SHP77 (cell line): ENCODE data around the gene C1orf21.

Experiments
- DNase-seq, 2 experiments: peaks; one replicate each; lab custom pipeline; 2025; lab: John Stamatoyannopoulos, UW

Gene C1orf21

DNA sequence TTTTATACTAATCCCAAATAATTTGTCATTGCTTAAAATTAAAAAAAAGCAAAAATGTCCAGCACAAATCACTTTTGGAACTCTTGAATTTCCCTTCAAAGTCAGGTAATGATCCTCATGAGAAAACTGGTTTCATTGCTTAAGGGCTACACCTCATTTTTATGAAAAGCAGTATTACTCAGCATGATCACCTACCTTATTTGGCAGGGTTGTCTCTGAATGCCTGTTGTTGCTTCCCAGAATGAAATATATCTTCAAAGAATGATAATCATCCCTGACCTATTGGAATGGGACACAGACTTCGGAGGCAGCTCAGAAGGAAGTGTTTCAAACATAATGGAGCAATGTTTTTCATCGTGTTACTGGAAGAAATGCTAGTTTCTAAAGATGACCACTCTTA lies 29.7 kb downstream of the C1orf21 start:
- no peak for DNase-seq

DNA sequence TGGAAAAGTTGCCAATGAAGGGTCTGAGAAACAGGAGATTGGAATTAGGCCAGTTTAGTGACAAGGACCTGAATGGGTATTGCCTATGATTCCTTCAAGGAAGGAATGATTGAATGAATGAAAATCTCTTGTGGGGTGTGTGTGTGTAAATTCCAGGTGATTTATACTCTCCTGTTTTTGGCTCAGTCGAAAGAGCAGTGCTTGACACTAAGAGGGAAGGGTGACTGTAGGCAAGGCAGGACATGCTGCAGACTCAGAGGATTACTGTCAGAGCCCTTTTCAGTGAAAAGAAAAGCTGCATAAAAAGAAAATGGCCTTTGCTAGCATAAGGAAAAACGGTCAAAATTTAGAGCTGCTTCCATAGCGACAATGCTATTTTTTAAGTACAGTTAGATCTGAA lies 30.1 kb downstream of the C1orf21 start:
- no peak for DNase-seq

- no peak for DNase-seq
Measured at GRCh38 chr1:184417916-184418315, 31.1 kb downstream of the C1orf21 start.

- no peak for DNase-seq
Measured at GRCh38 chr1:184418652-184419349, 32.0 kb downstream of the C1orf21 start.

DNA sequence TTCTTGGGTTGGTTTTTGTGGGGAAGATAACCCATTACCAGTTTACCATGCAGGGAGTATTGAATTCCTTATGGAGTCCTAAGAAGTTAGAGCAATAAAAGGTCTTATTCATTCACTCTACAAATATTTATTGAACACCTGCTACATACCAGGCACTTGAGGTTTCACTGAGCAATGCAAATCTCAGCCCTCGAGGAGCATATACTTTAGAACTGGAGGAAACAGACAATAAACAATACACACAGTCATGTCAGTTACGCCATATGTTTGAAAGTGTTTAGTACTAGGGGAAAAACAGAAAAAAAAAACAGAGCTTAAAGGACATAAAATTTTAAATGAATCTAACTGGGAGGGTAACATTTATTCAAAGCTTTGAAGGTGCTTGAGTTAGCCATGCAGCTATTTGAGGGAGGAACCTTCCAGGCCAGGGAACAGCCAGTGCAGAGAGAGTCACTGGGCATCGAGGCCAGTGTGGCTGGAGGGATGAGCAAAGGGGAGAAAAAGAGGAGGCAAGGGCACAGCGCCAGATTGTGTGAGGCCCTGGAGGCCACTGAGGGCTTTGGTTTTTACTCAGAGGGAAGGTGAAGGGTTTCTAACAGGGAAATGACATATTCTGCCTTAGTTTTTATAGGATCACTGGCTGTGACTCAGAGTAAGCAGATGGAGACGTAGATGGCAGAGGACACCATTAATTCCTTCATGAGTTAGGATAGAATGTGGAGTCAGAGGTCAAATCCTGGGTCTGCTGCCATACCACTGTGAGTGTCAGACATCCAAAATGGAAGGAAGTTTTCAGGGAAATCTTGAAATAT lies 32.7 kb downstream of the C1orf21 start:
- no peak for DNase-seq

DNA sequence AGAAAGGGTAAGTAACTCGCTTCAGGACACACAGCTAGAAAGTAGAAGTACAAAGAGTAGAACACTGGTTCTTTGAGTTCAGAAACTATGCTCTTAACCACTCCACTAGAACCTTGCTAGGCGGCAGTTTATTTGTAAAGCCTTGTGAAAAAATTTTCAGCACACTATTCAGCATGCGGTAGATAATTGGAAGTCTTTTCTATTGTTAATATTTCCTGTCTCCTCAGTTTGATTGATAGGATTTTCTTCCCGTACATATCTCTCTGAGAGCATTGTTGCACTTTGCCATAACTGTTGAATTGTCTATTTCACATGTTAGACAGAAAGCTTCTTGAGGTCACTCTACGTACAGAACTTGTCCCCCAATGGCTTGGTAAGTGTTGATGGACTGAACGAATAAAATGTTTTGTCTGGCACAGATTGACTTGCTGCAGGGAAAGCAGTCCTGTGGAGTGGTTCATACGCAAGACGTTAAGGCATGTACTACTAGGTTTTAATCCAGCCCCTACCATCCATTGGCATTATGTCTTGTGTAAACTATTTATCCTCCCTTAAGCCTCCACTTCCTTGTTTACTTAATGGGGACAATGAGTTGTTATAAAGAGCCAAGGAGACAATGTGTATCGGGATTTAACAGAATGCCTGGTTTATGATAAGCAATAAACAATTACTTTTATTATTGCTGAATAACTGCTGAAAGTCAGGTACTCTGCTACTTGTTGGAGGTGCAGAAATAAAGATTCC lies 35.8 kb downstream of the C1orf21 start:
- DNase-seq = no peak

DNA sequence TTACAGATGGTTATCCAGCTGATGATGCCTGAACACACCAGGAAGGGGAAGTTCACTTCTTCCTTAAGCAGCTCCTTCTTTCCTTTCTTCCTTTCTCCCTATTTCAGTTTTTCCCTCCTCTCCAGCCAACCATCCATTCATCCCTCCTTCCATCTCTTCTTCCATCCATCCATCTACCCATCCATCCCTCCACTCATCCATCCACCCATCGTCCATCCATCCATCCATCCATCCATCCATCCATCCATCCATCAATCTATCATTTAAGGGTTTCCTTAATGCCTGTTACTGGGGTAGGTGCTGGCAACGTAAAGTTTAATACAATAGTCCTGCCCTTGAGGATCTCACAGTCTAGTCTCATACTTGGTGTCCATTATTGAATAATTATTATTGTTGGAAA lies 36.8 kb downstream of the C1orf21 start:
- no peak for DNase-seq

DNA sequence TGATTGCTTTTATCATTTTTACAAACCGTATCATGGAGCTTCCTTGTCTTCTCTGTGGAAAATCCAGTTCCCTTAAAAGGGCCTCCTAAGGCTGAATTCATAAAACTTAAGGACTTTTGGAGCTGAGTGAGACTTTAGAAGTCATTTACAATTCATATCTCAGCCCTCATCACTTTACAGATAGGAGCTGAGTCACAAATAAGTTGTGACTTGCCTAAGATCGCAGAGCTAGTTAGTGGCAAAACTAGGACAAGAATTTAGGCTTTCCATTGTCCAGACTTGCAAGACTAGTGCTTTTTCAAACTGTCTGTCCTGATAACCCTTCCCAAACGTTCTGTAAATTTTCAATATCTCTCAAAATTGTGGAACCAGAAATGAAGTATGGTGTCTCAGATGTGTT lies 37.3 kb downstream of the C1orf21 start:
- no peak for DNase-seq

DNA sequence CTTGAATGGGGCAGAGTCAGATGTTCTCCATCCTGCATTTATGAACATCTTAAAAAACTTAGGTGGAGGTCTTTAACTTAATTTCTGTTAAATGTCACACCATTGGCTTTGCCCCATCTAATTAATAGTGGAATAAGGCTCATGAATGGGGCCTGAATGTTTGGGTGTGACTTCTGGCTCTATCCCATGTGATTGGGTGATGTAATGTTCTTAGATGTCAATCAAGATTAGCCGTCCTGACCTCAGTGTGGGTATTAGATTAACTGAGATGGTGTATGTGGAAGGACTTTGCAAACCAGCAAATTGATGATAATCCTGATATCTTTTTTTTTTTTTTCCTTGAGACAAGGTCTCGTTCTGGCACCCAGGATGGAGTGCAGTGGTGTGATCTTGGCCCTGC lies 38.1 kb downstream of the C1orf21 start:
- DNase-seq = no peak

- no peak for DNase-seq
Measured at GRCh38 chr1:184425449-184426277, 38.8 kb downstream of the C1orf21 start.

DNA sequence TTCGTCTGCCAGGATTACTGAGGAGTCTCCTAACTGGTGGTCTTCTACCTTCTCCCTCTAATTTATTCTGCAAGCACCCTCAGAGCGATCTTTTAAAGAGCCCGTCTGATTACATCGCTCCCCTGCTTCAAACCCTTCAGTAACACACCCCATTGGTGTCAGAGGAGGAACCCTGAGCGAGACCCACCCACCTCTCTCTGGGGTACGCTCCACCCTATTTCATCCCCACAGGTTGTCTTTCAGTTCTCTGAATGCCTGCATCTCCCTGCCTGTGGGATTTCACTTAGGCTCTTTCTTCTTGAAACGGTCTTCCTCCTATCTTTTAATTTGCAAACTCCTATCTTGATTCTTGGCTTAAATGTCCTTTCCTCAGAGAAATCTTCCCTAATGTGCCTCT lies 39.4 kb downstream of the C1orf21 start:
- no peak for DNase-seq

- no peak for DNase-seq
Measured at GRCh38 chr1:184427722-184428121, 40.9 kb downstream of the C1orf21 start.

DNA sequence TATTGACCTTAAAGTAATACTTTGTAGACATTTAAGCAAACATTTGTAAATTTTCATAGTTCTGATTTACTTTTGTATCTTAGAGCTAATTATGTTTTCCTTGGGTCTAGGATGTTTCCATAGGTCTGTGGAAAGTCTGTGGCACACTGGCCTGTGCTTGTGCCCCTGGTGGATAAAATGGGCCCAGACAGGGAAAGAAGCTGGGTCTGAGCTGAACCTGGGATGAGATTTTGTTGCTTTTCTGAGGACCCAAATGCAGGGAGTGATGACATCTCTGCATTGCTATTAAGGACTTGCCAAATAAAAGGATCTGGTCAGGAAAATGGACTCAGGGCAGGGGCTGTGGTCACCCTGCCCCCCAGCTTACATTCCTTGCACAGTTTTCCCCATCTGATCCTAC lies 41.8 kb downstream of the C1orf21 start:
- DNase-seq = no peak

DNA sequence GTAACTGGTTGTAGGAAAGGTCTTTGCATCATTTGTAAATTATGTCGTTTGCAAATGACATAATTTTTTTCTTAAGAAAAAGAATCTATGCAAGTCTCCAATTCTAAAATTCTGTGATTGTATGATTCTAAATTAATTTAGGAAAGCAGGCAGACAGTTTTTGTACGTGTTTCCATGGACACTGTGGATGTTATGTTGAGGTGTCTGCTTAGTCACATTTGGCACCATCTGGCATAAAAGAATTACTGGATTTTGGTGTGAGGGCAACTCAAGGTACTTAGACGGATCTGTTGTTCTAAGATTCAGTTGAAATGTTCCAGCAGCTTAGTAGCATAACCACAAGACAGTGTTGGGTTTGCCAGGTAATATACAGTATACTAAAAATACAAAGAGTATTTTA lies 42.5 kb downstream of the C1orf21 start:
- DNase-seq = no peak

- DNase-seq = peak; percentile 45 to 59
Measured at GRCh38 chr1:184433956-184434502, 47.2 kb downstream of the C1orf21 start.

DNA sequence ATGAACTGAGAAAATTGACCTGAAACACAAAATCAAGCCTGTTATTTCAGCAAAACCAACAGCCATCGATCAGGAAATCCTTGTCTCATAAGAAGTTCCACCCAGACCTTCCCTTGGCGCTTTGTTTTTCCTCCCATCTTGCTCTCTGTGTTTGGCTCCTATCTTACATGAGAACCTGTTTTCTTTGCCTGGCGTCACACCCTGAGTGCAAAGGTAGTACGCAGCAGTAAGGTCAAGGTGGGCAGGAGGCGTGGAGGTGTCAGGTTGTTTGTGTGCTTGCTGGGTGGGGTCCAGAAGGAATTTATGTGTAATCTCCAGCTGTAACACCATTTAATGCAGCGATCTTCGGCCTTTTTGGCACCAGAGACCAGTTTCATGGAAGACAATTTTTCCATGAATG lies 50.5 kb downstream of the C1orf21 start:
- DNase-seq = no peak

DNA sequence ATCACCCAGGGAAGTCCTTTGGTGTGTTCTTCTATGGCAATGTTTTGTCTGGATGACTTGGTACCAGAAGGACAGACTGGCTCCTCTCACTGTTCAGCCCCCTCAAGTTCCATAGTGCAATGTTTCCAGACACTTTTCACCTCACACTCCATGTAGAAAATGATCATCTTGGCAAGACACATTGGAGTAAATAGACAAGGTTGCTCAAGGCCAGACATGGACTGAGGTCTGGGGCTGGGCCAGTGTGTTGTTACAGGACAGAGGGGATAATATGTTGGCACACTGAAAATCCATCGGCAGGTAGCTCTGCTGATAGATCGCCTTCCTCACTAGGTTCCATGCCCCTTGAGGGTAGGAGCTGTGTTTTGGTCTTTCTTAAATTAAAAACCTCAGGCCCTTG lies 51.5 kb downstream of the C1orf21 start:
- DNase-seq = no peak

DNA sequence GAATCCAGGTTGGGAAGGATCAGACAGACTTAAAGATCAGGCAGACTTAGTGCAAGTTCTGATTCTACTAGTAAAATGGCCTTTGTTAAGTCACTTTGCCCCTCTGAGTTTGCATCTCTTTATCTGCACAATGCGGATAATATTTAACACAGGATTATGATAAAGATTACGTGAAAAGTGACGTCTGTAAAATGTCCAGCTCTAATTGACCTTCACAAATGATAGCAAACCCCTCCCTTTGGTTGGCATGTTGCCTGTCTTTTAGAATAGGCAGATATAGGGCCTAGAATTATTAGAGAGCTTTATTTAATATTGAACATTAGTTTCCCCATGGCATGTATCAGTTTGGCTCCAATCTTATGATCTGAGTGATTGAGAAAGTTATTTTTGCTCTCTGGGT lies 55.4 kb downstream of the C1orf21 start:
- DNase-seq = no peak

DNA sequence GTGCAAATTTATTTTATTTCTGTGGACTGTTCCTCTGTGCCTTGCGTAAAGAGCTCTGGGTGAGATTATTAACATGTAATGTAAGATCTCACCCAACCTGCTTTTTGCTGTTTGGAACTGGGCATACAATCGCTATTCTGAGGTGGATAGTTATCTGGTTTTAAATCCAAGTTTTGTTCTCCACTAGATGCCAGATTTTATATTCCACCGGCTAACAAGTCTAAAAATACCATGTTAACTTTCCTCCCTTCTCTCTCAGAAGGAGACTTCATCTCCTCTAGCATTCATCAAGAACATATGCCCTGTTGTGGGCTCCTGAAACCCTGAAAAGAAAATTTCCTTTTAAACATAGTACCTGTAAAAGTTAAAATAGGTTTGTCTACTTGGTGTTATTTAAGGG lies 56.4 kb downstream of the C1orf21 start:
- DNase-seq = no peak

- DNase-seq = no peak
Measured at GRCh38 chr1:184443624-184444023, 56.8 kb downstream of the C1orf21 start.

GRCh38 chr1:184445997-184446396 lies 59.2 kb downstream of the C1orf21 start:
- DNase-seq = no peak
